ENCODE results near the gene A2M. TPM values are rescaled to one million over a fixed set of nuclear protein-coding genes. Genes with fewer than 3 reads are reported as not detected.

Gene A2M
- total and polyA plus RNA-seq, 10 of the 15 experiments (the other 5 are each of a cell fraction or from before 2014, with no cell fraction given): 0.03 to 3.5 (median 0.20) TPM; not detected in 5

DNA sequence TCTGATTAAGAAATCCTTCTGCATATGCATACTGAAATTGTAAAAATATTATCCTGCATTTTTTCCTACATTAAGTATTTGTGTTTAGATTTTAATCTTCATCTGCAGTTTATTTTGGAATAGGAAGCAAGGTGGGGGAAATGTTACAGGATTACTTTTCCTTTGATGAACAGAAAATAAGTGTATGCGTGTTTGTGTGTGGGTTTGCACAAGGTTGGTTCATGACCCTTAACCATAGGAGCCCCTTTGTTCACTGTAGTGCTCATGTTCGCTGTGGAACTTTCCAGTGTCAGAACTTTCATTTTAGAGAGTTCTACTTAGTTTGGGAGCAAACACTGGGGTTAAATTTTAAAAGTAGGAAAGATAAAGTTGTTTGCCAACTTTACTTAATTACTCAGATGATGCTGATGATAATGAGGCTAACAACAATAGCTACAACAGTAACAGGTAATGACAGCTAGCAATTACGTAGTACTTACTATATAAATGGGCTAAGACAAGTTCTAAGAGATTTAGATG is 6.4 kb upstream of the A2M start (continued):
- TF ChIP-seq, protein P1, sequence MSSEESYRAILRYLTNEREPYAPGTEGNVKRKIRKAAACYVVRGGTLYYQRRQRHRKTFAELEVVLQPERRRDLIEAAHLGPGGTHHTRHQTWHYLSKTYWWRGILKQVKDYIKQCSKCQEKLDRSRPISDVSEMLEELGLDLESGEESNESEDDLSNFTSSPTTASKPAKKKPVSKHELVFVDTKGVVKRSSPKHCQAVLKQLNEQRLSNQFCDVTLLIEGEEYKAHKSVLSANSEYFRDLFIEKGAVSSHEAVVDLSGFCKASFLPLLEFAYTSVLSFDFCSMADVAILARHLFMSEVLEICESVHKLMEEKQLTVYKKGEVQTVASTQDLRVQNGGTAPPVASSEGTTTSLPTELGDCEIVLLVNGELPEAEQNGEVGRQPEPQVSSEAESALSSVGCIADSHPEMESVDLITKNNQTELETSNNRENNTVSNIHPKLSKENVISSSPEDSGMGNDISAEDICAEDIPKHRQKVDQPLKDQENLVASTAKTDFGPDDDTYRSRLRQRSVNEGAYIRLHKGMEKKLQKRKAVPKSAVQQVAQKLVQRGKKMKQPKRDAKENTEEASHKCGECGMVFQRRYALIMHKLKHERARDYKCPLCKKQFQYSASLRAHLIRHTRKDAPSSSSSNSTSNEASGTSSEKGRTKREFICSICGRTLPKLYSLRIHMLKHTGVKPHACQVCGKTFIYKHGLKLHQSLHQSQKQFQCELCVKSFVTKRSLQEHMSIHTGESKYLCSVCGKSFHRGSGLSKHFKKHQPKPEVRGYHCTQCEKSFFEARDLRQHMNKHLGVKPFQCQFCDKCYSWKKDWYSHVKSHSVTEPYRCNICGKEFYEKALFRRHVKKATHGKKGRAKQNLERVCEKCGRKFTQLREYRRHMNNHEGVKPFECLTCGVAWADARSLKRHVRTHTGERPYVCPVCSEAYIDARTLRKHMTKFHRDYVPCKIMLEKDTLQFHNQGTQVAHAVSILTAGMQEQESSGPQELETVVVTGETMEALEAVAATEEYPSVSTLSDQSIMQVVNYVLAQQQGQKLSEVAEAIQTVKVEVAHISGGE (CRISPR knock-in tag; IDR thresholded peaks at IDR 0.05): no peak
- no peak for TF ChIP-seq EZH2 (IDR thresholded peaks at IDR 0.05; ENCODE audit: borderline replicate concordance, control insufficient read depth, low read depth, low read length)
- TF ChIP-seq, protein P2, sequence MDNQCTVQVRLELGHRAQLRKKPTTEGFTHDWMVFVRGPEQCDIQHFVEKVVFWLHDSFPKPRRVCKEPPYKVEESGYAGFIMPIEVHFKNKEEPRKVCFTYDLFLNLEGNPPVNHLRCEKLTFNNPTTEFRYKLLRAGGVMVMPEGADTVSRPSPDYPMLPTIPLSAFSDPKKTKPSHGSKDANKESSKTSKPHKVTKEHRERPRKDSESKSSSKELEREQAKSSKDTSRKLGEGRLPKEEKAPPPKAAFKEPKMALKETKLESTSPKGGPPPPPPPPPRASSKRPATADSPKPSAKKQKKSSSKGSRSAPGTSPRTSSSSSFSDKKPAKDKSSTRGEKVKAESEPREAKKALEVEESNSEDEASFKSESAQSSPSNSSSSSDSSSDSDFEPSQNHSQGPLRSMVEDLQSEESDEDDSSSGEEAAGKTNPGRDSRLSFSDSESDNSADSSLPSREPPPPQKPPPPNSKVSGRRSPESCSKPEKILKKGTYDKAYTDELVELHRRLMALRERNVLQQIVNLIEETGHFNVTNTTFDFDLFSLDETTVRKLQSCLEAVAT (IDR thresholded peaks at IDR 0.05): no peak

DNA sequence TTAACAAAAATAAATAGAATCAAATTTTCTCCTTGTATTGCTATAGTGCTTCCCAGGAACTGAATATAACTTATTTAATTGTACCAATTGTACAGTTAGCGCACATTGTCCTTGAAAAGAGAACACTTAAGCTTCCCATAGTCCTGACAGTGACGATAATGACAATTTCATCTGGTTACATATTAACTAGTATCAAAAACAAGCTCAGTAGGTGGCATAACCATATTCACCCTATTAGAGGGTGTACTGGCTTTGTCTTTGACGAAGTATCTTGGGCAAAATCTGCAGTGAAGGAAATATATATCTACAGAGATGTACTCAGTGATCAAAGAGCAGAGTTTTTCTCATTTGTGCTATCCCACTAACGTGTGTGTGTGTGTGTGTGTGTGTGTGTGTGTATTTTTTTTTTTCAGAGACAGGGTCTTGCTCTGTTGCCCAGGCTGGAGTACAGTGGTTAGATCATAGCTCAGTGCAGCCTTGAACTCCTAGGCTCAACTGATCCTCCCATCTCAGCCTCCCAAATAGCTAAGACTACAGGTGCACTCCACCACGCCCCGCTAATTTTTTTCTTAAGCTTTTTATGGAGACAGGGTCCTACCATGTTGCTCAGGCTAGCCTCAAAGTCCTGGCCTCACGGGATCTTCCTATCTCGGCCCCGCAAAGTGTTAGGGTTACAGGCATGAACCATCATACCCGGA is 4.9 kb upstream of the A2M start:
- Histone ChIP-seq H3K4me3 (no peak overlapping the region), H3K9me3 (replicated peaks; ENCODE audit: control insufficient read depth, insufficient read depth, low read length) (no peaks in the 10 kb centered on the region), H3K9ac (ENCODE audit: control insufficient read depth, insufficient read depth, low read length) (no peak overlapping the region), H3K36me3 (ENCODE audit: control insufficient read depth in 2 of 2, insufficient read depth in 2 of 2, low read length in 1 of 2) (no peaks in the 10 kb centered on the region), H3K4me2 (ENCODE audit: control insufficient read depth, insufficient read depth) (no peak overlapping the region), H2AFZ (ENCODE audit: control insufficient read depth, low read depth, low read length) (no peak overlapping the region), H4K20me1 (ENCODE audit: control insufficient read depth, insufficient read depth) (no peaks in the 10 kb centered on the region), H3K79me2 (ENCODE audit: control insufficient read depth, insufficient read depth, low read length) (no peaks in the 10 kb centered on the region), H3K27me3 (replicated peaks in 1 of 2; ENCODE audit: control insufficient read depth in 2 of 2, insufficient read depth in 2 of 2, low read length in 1 of 2) (0 out of 4 replicates have a peak, but pooled peaks cover 0 to 2% of the 10 kb centered on the region in 2 experiments), H3K27ac (ENCODE audit: control insufficient read depth, insufficient read depth) (no peak overlapping the region), H3K4me1 (ENCODE audit: control insufficient read depth, insufficient read depth, low read length) (peaks cover 3% of the 10 kb centered on the region; the same call in 1 of the 2 replicates)
- ATAC-seq (no peak), DNase-seq (ENCODE audit: low read depth, low spot score) (no peak), FAIRE-seq (no peak)
- in situ Hi-C loops (cut with MboI): no loop called here
- SMC1A ChIA-PET (ENCODE audit: uncharacterized antibody, unreplicated experiment): no interaction called here
- TF ChIP-seq, protein P3, sequence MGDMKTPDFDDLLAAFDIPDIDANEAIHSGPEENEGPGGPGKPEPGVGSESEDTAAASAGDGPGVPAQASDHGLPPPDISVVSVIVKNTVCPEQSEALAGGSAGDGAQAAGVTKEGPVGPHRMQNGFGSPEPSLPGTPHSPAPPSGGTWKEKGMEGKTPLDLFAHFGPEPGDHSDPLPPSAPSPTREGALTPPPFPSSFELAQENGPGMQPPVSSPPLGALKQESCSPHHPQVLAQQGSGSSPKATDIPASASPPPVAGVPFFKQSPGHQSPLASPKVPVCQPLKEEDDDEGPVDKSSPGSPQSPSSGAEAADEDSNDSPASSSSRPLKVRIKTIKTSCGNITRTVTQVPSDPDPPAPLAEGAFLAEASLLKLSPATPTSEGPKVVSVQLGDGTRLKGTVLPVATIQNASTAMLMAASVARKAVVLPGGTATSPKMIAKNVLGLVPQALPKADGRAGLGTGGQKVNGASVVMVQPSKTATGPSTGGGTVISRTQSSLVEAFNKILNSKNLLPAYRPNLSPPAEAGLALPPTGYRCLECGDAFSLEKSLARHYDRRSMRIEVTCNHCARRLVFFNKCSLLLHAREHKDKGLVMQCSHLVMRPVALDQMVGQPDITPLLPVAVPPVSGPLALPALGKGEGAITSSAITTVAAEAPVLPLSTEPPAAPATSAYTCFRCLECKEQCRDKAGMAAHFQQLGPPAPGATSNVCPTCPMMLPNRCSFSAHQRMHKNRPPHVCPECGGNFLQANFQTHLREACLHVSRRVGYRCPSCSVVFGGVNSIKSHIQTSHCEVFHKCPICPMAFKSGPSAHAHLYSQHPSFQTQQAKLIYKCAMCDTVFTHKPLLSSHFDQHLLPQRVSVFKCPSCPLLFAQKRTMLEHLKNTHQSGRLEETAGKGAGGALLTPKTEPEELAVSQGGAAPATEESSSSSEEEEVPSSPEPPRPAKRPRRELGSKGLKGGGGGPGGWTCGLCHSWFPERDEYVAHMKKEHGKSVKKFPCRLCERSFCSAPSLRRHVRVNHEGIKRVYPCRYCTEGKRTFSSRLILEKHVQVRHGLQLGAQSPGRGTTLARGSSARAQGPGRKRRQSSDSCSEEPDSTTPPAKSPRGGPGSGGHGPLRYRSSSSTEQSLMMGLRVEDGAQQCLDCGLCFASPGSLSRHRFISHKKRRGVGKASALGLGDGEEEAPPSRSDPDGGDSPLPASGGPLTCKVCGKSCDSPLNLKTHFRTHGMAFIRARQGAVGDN (IDR thresholded peaks at IDR 0.05): no peak
- TF ChIP-seq RFX5 (IDR thresholded peaks at IDR 0.05; ENCODE audit: low read depth, low read length): no peak
- TF ChIP-seq NR2F1 (conservative IDR thresholded peaks at IDR 0.05): no peak
- TF ChIP-seq RBBP5 (conservative IDR thresholded peaks at IDR 0.05): no peak
- TF ChIP-seq, protein P4, sequence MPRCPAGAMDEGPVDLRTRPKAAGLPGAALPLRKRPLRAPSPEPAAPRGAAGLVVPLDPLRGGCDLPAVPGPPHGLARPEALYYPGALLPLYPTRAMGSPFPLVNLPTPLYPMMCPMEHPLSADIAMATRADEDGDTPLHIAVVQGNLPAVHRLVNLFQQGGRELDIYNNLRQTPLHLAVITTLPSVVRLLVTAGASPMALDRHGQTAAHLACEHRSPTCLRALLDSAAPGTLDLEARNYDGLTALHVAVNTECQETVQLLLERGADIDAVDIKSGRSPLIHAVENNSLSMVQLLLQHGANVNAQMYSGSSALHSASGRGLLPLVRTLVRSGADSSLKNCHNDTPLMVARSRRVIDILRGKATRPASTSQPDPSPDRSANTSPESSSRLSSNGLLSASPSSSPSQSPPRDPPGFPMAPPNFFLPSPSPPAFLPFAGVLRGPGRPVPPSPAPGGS (IDR thresholded peaks at IDR 0.05; ENCODE audit: borderline replicate concordance, insufficient read depth, low read depth, low read length, poor library complexity, severe bottlenecking): no peak
- TF ChIP-seq SPI1 (IDR thresholded peaks at IDR 0.05; ENCODE audit: borderline replicate concordance, insufficient read depth, low read depth, low read length): no peak
- BruUV-seq (replicated peaks): no TSS peak
- RAD21 ChIA-PET (ENCODE audit: unreplicated experiment): no interaction called here
- intact Hi-C loops (cut with micrococcal nuclease; ENCODE audit: unreplicated experiment): no loop called here
- WGBS (ENCODE audit: insufficient coverage, insufficient replicate concordance, low lambda C conversion rate, missing lambda C conversion rate): 51% methylated on average over 10 of the region's 10 CpGs
- CTCF ChIA-PET: no interaction called here
- POLR2A ChIA-PET: no interaction called here
